HEK293T (cell line): Measurements from ENCODE around the gene ORC6.

Experiments
- BHLHE40 ChIP-seq: fragments of 450-650 bp; IDR thresholded peaks from 2 replicates; pipeline ENCODE4 v1.6.1; 2016; ENCODE audit warnings: mild to moderate bottlenecking, moderate library complexity, borderline replicate concordance
- ELF4 ChIP-seq: fragments of 450-650 bp; IDR thresholded peaks from 2 replicates; pipeline ENCODE4 v1.6.1; 2017; ENCODE audit warnings: antibody characterized with exemption
- FOXA1 ChIP-seq: fragments of 450-650 bp; IDR thresholded peaks from 2 replicates; pipeline ENCODE4 v1.6.1; 2016; ENCODE audit warnings: mild to moderate bottlenecking
- FOXK2 ChIP-seq: fragments of 450-650 bp; IDR thresholded peaks from 2 replicates; pipeline ENCODE4 v1.6.1; 2016; ENCODE audit warnings: mild to moderate bottlenecking
- FOXM1 ChIP-seq: fragments of 450-650 bp; IDR thresholded peaks from 2 replicates; pipeline ENCODE4 v1.6.1; 2017; ENCODE audit warnings: mild to moderate bottlenecking, borderline replicate concordance
- L3MBTL2 ChIP-seq: fragments of 450-650 bp; conservative IDR thresholded peaks from 2 replicates; pipeline ENCODE4 v1.6.1; 2016; ENCODE audit warnings: mild to moderate bottlenecking
- LEF1 ChIP-seq: fragments of 450-650 bp; IDR thresholded peaks from 2 replicates; pipeline ENCODE4 v1.6.1; 2017; ENCODE audit warnings: mild to moderate bottlenecking, borderline replicate concordance
- NFRKB ChIP-seq: fragments of 450-650 bp; IDR thresholded peaks from 2 replicates; pipeline ENCODE4 v1.6.1; 2016; ENCODE audit warnings: mild to moderate bottlenecking, moderate library complexity
- SP1 ChIP-seq: fragments of 450-650 bp; IDR thresholded peaks from 2 replicates; pipeline ENCODE4 v1.6.1; 2017
- TARDBP ChIP-seq: fragments of 450-650 bp; IDR thresholded peaks from 2 replicates; pipeline ENCODE4 v1.6.1; 2016
- ZNF384 ChIP-seq: fragments of 450-650 bp; IDR thresholded peaks from 2 replicates; pipeline ENCODE4 v1.6.1; 2016
- TF ChIP-seq, protein P1 (sequence below): fragments of 450-650 bp; IDR thresholded peaks from 2 replicates; pipeline ENCODE4 v1.6.1; 2016

DNA sequence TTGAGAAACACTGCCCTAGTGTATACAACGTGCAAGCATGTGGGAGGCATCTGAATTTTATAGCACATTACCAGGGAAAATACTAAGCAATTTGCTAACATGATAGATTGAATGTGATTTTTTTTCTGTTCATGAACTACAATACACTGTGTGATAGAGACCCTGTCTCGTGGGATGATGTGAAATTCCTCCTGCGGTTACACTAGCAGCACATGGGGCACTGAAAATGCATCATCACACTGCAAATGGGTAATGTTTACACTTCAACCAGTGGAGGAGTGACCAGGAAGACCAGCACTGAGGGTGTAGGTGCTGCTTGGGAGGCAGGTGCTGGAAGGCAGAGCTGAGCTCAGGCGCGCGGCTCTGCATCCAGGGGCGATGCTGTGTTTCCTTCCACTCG, 28.8 kb downstream of the ORC6 start:
- TF ChIP-seq, protein P1, sequence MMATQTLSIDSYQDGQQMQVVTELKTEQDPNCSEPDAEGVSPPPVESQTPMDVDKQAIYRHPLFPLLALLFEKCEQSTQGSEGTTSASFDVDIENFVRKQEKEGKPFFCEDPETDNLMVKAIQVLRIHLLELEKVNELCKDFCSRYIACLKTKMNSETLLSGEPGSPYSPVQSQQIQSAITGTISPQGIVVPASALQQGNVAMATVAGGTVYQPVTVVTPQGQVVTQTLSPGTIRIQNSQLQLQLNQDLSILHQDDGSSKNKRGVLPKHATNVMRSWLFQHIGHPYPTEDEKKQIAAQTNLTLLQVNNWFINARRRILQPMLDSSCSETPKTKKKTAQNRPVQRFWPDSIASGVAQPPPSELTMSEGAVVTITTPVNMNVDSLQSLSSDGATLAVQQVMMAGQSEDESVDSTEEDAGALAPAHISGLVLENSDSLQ, result no peak
- TF ChIP-seq BHLHE40, result no peak
- no peak for TF ChIP-seq LEF1
- no peak for TF ChIP-seq TARDBP
- no peak for TF ChIP-seq L3MBTL2
- TF ChIP-seq SP1, result no peak
- no peak for TF ChIP-seq FOXM1
- no peak for TF ChIP-seq NFRKB
- TF ChIP-seq ELF4, result no peak
- TF ChIP-seq FOXA1, result no peak
- no peak for TF ChIP-seq FOXK2
- TF ChIP-seq ZNF384, result no peak
